Skeletal muscle satellite cell (primary cell): Measurements from ENCODE around the gene NPLOC4.
"Not testable (repeated sequence)": the region's sequence is repeated elsewhere in the genome, so short reads cannot be mapped to it uniquely, and the experiment has no call there.

Experiments used
- H3K27me3 ChIP-seq: 2 replicates; pipeline ENCODE4 v1.7.0; 2013; ENCODE audit warnings: low read length; ENCODE audit not compliant: control insufficient read depth, insufficient read depth
- H3K36me3 ChIP-seq: 2 replicates; pipeline ENCODE4 v1.7.0; 2013; ENCODE audit warnings: mild to moderate bottlenecking, control low read depth, low read length; ENCODE audit not compliant: insufficient read depth
- H3K4me1 ChIP-seq: 2 replicates; pipeline ENCODE4 v1.7.0; 2013; ENCODE audit warnings: low read length; ENCODE audit not compliant: control insufficient read depth, insufficient read depth
- H3K4me2 ChIP-seq: 2 replicates; pipeline ENCODE4 v1.7.0; 2013; ENCODE audit warnings: mild to moderate bottlenecking, low read length
- H3K4me3 ChIP-seq: 2 replicates; pipeline ENCODE4 v1.7.0; 2013; ENCODE audit warnings: low read length
- H3K9ac ChIP-seq: 2 replicates; pipeline ENCODE4 v1.7.0; 2013; ENCODE audit warnings: mild to moderate bottlenecking, low read depth, low read length, moderate library complexity
- H3K9me3 ChIP-seq: replicated peaks from 2 replicates; pipeline ENCODE4 v1.7.0; 2013; ENCODE audit warnings: mild to moderate bottlenecking, control low read depth, low read length

The NPLOC4 gene

DNA sequence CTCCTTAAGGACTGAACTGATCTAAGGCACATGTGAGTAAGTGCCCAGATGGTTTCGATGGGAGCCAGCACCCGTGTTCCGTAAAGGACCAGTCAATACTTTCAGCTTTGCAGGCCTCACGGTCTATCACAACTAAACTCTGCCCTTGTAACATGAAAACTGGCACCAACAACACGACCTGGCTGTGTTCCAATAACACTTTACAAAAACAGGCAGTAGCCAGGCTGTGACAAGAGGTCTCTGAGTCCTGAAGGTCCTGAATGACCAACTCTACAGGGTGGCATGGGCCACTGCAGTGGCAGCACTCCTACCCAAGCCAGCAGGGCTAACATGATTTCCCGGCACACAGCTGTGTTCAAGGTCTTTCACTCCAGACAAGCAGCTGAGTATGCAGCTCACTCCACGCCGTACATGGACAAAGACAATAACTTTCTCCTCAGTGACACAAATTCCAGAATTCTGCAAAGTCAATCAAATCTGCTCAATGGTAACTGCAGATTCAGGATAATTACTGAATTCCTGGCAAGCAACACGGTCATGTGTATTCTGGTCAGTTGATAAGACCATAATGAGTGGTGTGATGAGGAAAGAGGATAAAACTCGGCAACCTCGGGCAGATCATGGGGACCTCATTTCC lies 15.3 kb downstream of the NPLOC4 start:
- Histone ChIP-seq H3K9ac (no peak overlapping the region), H3K4me1 (no peaks in the 10 kb centered on the region), H3K9me3 (no peaks in the 10 kb centered on the region), H3K4me3 (no peak overlapping the region), H3K4me2 (no peak overlapping the region), H3K27me3 (no peaks in the 10 kb centered on the region), H3K36me3 (peaks cover 58% of the 10 kb centered on the region)

GRCh38 chr17:81618307-81618706 lies 18.6 kb downstream of the NPLOC4 start:
- Histone ChIP-seq H3K36me3 (peaks cover 49% of the 10 kb centered on the region), H3K4me1 (peaks cover 15% of the 10 kb centered on the region)
- H3K4me2 ChIP-seq, H3K4me3 ChIP-seq, H3K9me3 ChIP-seq, H3K9ac ChIP-seq, H3K27me3 ChIP-seq: not testable (repeated sequence)

- H3K9me3 ChIP-seq, result no peaks in the 10 kb centered on the region
- no peak overlapping the region for H3K9ac ChIP-seq
- peaks cover 53% of the 10 kb centered on the region for H3K36me3 ChIP-seq
- no peaks in the 10 kb centered on the region for H3K27me3 ChIP-seq
- peaks cover 15% of the 10 kb centered on the region for H3K4me1 ChIP-seq
- H3K4me3 ChIP-seq, result no peak overlapping the region
- H3K4me2 ChIP-seq, result no peak overlapping the region
Observed at GRCh38 chr17:81616877-81617276, 20.0 kb downstream of the NPLOC4 start.

GRCh38 chr17:81615401-81615930 lies 21.4 kb downstream of the NPLOC4 start:
- Histone ChIP-seq H3K4me3 (no peak overlapping the region), H3K36me3 (peaks cover 39% of the 10 kb centered on the region), H3K4me1 (peaks cover 15% of the 10 kb centered on the region), H3K9ac (no peak overlapping the region), H3K27me3 (no peaks in the 10 kb centered on the region), H3K4me2 (no peak overlapping the region), H3K9me3 (no peaks in the 10 kb centered on the region)

DNA sequence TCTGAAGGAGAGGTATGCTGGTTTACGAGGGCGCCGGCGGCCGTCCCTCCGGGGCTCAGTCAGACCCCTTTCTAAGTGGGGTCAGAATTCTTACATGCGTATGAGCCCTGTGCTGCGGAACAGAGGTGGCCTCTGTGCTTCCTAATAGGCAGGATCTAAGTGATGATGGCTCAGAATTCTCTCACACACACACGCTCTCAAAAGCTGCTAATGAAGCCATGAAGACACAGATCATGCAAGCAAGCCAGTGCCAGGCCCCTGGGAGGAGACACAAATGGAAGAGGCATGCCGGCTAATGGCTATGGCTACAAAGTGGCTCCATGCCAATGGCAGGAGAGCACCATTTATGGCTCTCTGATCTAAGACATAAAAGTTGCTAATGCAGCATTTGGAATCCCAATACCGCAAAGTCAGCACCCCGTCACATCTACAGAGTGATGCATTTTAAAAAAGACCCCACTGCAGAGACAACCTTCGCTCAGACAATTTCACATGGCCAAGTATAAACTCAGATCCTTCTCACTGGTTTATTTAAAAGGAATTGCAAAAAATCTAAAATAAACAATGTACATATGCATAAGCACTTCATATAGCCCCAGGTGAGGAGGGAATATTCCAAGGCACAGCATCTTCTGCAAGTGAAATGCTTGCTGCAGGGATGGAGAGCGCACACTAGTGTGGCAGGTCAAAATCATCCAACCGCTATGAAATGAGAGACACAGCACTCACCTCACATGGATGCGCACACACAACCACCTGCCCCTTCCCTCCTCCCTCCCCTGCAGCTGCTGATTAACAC lies 24.5 kb downstream of the NPLOC4 start:
- H3K27me3 ChIP-seq, result no peaks in the 10 kb centered on the region
- H3K4me1 ChIP-seq, result peaks cover 22% of the 10 kb centered on the region
- no peak overlapping the region for H3K9ac ChIP-seq
- peaks cover 64% of the 10 kb centered on the region for H3K36me3 ChIP-seq
- H3K4me3 ChIP-seq, result no peak overlapping the region
- no peaks in the 10 kb centered on the region for H3K9me3 ChIP-seq
- no peak overlapping the region for H3K4me2 ChIP-seq

GRCh38 chr17:81609541-81610311 lies 27.2 kb downstream of the NPLOC4 start:
- no peaks in the 10 kb centered on the region for H3K27me3 ChIP-seq
- H3K9me3 ChIP-seq, result no peaks in the 10 kb centered on the region
- no peak overlapping the region for H3K4me3 ChIP-seq
- H3K4me1 ChIP-seq, result peaks cover 17% of the 10 kb centered on the region
- H3K9ac ChIP-seq, result no peak overlapping the region
- H3K36me3 ChIP-seq, result peaks cover 66% of the 10 kb centered on the region
- no peak overlapping the region for H3K4me2 ChIP-seq

- no peaks in the 10 kb centered on the region for H3K27me3 ChIP-seq
- H3K4me1 ChIP-seq, result peaks cover 7% of the 10 kb centered on the region
- no peak overlapping the region for H3K4me2 ChIP-seq
- H3K36me3 ChIP-seq, result peaks cover 75% of the 10 kb centered on the region
- no peaks in the 10 kb centered on the region for H3K9me3 ChIP-seq
- H3K9ac ChIP-seq, result no peak overlapping the region
- H3K4me3 ChIP-seq, result no peak overlapping the region
Observed at GRCh38 chr17:81608605-81609004, 28.3 kb downstream of the NPLOC4 start.

- H3K9me3 ChIP-seq, result no peaks in the 10 kb centered on the region
- peaks cover 7% of the 10 kb centered on the region for H3K4me1 ChIP-seq
- no peaks in the 10 kb centered on the region for H3K27me3 ChIP-seq
- no peak overlapping the region for H3K9ac ChIP-seq
- H3K36me3 ChIP-seq, result peaks cover 72% of the 10 kb centered on the region
- no peak overlapping the region for H3K4me3 ChIP-seq
- no peak overlapping the region for H3K4me2 ChIP-seq
Observed at GRCh38 chr17:81608082-81608481, 28.8 kb downstream of the NPLOC4 start.

DNA sequence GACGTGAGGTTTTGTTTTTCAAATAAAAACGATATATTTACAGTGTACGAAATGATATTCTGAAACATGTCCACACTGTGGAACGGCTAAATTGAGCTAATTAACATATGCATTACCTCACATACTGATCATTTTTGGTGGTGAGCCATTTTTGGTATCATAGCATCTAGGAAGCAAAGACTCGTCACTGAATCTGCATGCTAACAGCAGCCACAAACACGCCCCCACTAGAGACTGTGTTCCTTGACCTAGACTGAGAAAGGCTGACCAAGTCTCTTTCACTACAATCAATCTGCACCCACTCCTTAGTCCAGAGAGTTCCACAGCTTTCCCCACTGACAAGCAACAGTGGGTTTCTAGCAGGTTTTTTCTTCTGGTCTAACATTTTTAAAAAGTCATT lies 29.5 kb downstream of the NPLOC4 start:
- H3K4me3 ChIP-seq, result no peak overlapping the region
- H3K4me1 ChIP-seq, result peaks cover 7% of the 10 kb centered on the region
- H3K9me3 ChIP-seq, result no peaks in the 10 kb centered on the region
- no peak overlapping the region for H3K9ac ChIP-seq
- no peaks in the 10 kb centered on the region for H3K27me3 ChIP-seq
- no peak overlapping the region for H3K4me2 ChIP-seq
- H3K36me3 ChIP-seq, result peaks cover 65% of the 10 kb centered on the region

GRCh38 chr17:81603846-81604610 lies 32.9 kb downstream of the NPLOC4 start:
- Histone ChIP-seq H3K27me3 (no peaks in the 10 kb centered on the region), H3K9ac (no peak overlapping the region), H3K4me1 (peaks cover 27% of the 10 kb centered on the region), H3K36me3 (peaks cover 67% of the 10 kb centered on the region), H3K9me3 (no peaks in the 10 kb centered on the region), H3K4me2 (no peak overlapping the region), H3K4me3 (no peak overlapping the region)
